GM12878 (cell line): Measurements from ENCODE around the gene SIRT2. TPM values are rescaled to one million over a fixed set of nuclear protein-coding genes. Genes with fewer than 3 reads are reported as not detected.
A peak's percentile ranks its signal among the peaks of the same experiment; 100 is the strongest.

Source experiments
- ATAC-seq: fragments of 200-7000 bp; cut with Tn5 transposase; 3 replicates; pipeline ENCODE4 v1.9.1; 2020; ENCODE audit warnings: mild to moderate bottlenecking, moderate library complexity
- BruUV-seq: library from RNA; stranded (reverse); fragments of 400-500 nt; replicated peaks from 2 replicates; lab custom pipeline; 2021; lab: Mats Ljungman, UMichigan
- CTCF ChIA-PET: fragments of 300-600 bp; sonication (Branson Sonifier 250); formaldehyde crosslinking; extraction: SDS; loops from one replicate; lab custom pipeline; 2021; ENCODE audit warnings: inconsistent platforms; lab: Yijun Ruan, JAX
- POLR2A ChIA-PET: fragments of 350-600 bp; formaldehyde crosslinking; extraction: SDS; loops from one replicate; lab custom pipeline; 2021; ENCODE audit warnings: inconsistent platforms; lab: Charles Lee
- RAD21 ChIA-PET: fragments of 300-600 bp; sonication (Branson Sonifier 250); formaldehyde crosslinking; loops from one replicate; lab custom pipeline; 2023; ENCODE audit warnings: antibody characterized with exemption; ENCODE audit not compliant: unreplicated experiment; lab: Charles Lee
- SMC1A ChIA-PET: fragments of 300-600 bp; sonication (Branson Sonifier 250); formaldehyde crosslinking; loops from one replicate; lab custom pipeline; 2023; ENCODE audit not compliant: unreplicated experiment, uncharacterized antibody; lab: Charles Lee
- DNase-seq: peaks from one replicate; pipeline ENCODE4 v3.0.0-alpha.2; 2011; ENCODE audit warnings: low read depth, low spot score
- FAIRE-seq: peaks from 3 replicates; lab custom pipeline; 2011; peaks lifted over from hg19 to GRCh38; lab: Jason Lieb, UNC
- H2AFZ ChIP-seq: 2 replicates; pipeline ENCODE4 v1.6.0; 2011; ENCODE audit warnings: low read depth, low read length, control low read depth; ENCODE audit not compliant: control insufficient read depth
- H3K27ac ChIP-seq: 2 replicates; pipeline ENCODE4 v1.5.1; 2011; ENCODE audit warnings: control low read depth; ENCODE audit not compliant: control insufficient read depth, insufficient read depth
- H3K27me3 ChIP-seq, 2 experiments: replicated peaks in 1 of 2; 2 replicates each; pipeline versions ENCODE4 v1.6.0 to v1.6.1; 2011; ENCODE audit warnings: low read length in 1 of 2; ENCODE audit not compliant: control insufficient read depth in 2 of 2, insufficient read depth in 2 of 2
- H3K36me3 ChIP-seq, 2 experiments: 2 replicates each; pipeline ENCODE4 v1.5.1; 2011; ENCODE audit warnings: low read length in 1 of 2; ENCODE audit not compliant: control insufficient read depth in 2 of 2, insufficient read depth in 2 of 2
- H3K4me1 ChIP-seq: 2 replicates; pipeline ENCODE4 v1.6.1; 2011; ENCODE audit warnings: mild to moderate bottlenecking, low read length, moderate library complexity, mixed read lengths; ENCODE audit not compliant: control insufficient read depth, insufficient read depth
- H3K4me2 ChIP-seq: 2 replicates; pipeline ENCODE4 v1.6.0; 2011; ENCODE audit warnings: control low read depth; ENCODE audit not compliant: control insufficient read depth, insufficient read depth
- H3K4me3 ChIP-seq: fragments of 200-600 bp; sonication (generic); 2 replicates; pipeline ENCODE4 v1.5.1; 2016
- H3K79me2 ChIP-seq: 2 replicates; pipeline ENCODE4 v1.6.0; 2011; ENCODE audit warnings: low read length; ENCODE audit not compliant: control insufficient read depth, insufficient read depth
- H3K9ac ChIP-seq: 2 replicates; pipeline ENCODE4 v1.8.0; 2011; ENCODE audit warnings: low read length, control low read depth, mixed read lengths; ENCODE audit not compliant: control insufficient read depth, insufficient read depth
- H3K9me3 ChIP-seq: replicated peaks from 3 replicates; pipeline ENCODE4 v1.5.1; 2011; ENCODE audit warnings: mild to moderate bottlenecking, low read length; ENCODE audit not compliant: control insufficient read depth, insufficient read depth
- H4K20me1 ChIP-seq: 2 replicates; pipeline ENCODE4 v1.6.0; 2011; ENCODE audit not compliant: control insufficient read depth, insufficient read depth
- BHLHE40 ChIP-seq, 2 experiments: fragments of 450-650 bp in 1 of 2; IDR thresholded peaks; 2 replicates each; pipeline ENCODE4 v1.6.1; 2011 to 2017; ENCODE audit warnings: low read depth in 2 of 2, borderline replicate concordance in 1 of 2, improper control_type of control experiment in 1 of 2, low read length in 1 of 2, mild to moderate bottlenecking in 1 of 2
- IRF5 ChIP-seq: fragments of 450-650 bp; IDR thresholded peaks from 2 replicates; pipeline ENCODE4 v1.6.1; 2017; ENCODE audit warnings: borderline replicate concordance
- MAX ChIP-seq: IDR thresholded peaks from 2 replicates; pipeline ENCODE4 v1.6.1; 2012; ENCODE audit warnings: low read depth, low read length, improper control_type of control experiment
- POLR2AphosphoS5 ChIP-seq: IDR thresholded peaks from 2 replicates; pipeline ENCODE4 v1.6.1; 2011; ENCODE audit warnings: mild to moderate bottlenecking, low read length, inconsistent platforms
- RCOR1 ChIP-seq: conservative IDR thresholded peaks from 2 replicates; pipeline ENCODE4 v1.6.1; 2012; ENCODE audit warnings: low read depth, low read length, improper control_type of control experiment
- SPI1 ChIP-seq: IDR thresholded peaks from 2 replicates; pipeline ENCODE4 v1.6.1; 2011; ENCODE audit warnings: low read depth, mild to moderate bottlenecking, low read length, moderate library complexity, borderline replicate concordance; ENCODE audit not compliant: insufficient read depth
- USF2 ChIP-seq: IDR thresholded peaks from 2 replicates; pipeline ENCODE4 v1.6.1; 2011; ENCODE audit warnings: low read depth, low read length, improper control_type of control experiment, borderline replicate concordance
- ZNF687 ChIP-seq: fragments of 450-650 bp; IDR thresholded peaks from 2 replicates; pipeline ENCODE4 v1.6.1; 2017; ENCODE audit warnings: mild to moderate bottlenecking, moderate library complexity
- WGBS: methylation state at CpG from one replicate; pipeline ENCODE4 v1.1.6; 2016; ENCODE audit warnings: low lambda C conversion rate; ENCODE audit not compliant: insufficient replicate concordance, insufficient coverage; ENCODE audit errors: missing lambda C conversion rate; 5-methylcytosine and 5-hydroxymethylcytosine counted together
- in situ Hi-C: fragments of 300-500 bp; cut with MboI; formaldehyde crosslinking; loops from 9 replicates; pipeline ENCODE4 v1.14.3; 2018; ENCODE audit warnings: mixed read lengths
- intact Hi-C: fragments of 100-400 bp; cut with micrococcal nuclease; formaldehyde crosslinking; loops from one replicate; pipeline ENCODE4 v1.14.2; 2022; ENCODE audit not compliant: unreplicated experiment
- polyA plus RNA-seq, 11 experiments: library from polyadenylated mRNA; depleted of rRNA in 4 of 11; unstranded in 6 of 11; stranded (reverse) in 5 of 11; fragments of >200 nt; fragmentation: Nextera tagmentation in 4 of 11; fragmentation: Illumina TruSeq in 1 of 11; extraction: Ambion mirVana in 4 of 11; extraction: Trizol in 1 of 11; gene quantifications; 1 replicate in 1 of 11; 2 replicates in 10 of 11; pipeline versions ENCODE4 v1.2.1 to v1.2.3, GENCODE V29; 2011 to 2016; ENCODE audit warnings: inconsistent platforms in 2 of 11, missing spikeins in 2 of 11, low read depth in 1 of 11
- total RNA-seq, 4 experiments: library from RNA; depleted of rRNA in 3 of 4; stranded (reverse); fragments of >200 nt in 3 of 4; fragmentation: Illumina TruSeq in 1 of 4; extraction: Trizol in 1 of 4; gene quantifications; 2 replicates each; pipeline versions ENCODE4 v1.2.1 to v1.2.3, GENCODE V29; 2013 to 2021

The SIRT2 gene
- total and polyA plus RNA-seq, 10 of the 15 experiments (the other 5 are each of a cell fraction or from before 2014, with no cell fraction given): 1.4 to 38.7 (median 24.1) TPM

- no peak for TF ChIP-seq USF2
These were observed 60.2 kb downstream of the SIRT2 start (continued) for GRCh38 chr19:38838986-38839761.

- intact Hi-C loops (loop anchor here (10.0 kb wide), 2 partner anchors 46 to 294 kb away; no protein-coding TSS in a partner anchor), in situ Hi-C loops (no loop called here)
- 71% methylated on average over 19 of the region's 19 CpGs for WGBS
- no peak overlapping the region for H3K4me2 ChIP-seq
- H3K9ac ChIP-seq: no peak overlapping the region
- BruUV-seq: no TSS peak
- H2AFZ ChIP-seq: no peak overlapping the region
- no peak for FAIRE-seq
- no peak overlapping the region for H3K4me3 ChIP-seq
- CTCF ChIA-PET: interaction anchor here (0.5 kb wide), 1 partner anchor 327 kb away, joined by 6 read pairs; no protein-coding TSS in a partner anchor
- H3K79me2 ChIP-seq: peaks cover 9% of the 10 kb centered on the region
- H3K27ac ChIP-seq: no peak overlapping the region
- RAD21 ChIA-PET: no interaction called here
- H3K27me3 ChIP-seq: no peaks in the 10 kb centered on the region
- no peaks in the 10 kb centered on the region for H3K9me3 ChIP-seq
- H3K4me1 ChIP-seq: peaks cover 11% of the 10 kb centered on the region
- peaks cover 45 to 59% of the 10 kb centered on the region in 2 experiments for H3K36me3 ChIP-seq
- H4K20me1 ChIP-seq: peaks cover 2% of the 10 kb centered on the region
- ATAC-seq: no peak
- no peak for DNase-seq
- POLR2A ChIA-PET: interaction anchor here (0.5 to 1.5 kb wide), 2 partner anchors 10 to 27 kb away, joined by 4 to 8 read pairs; no protein-coding TSS in a partner anchor
- SMC1A ChIA-PET: no interaction called here
- TF ChIP-seq IRF5: no peak
- TF ChIP-seq SPI1: no peak
- no peak for TF ChIP-seq BHLHE40 (IDR thresholded peaks at IDR 0.05; ENCODE audit: borderline replicate concordance in 1 of 2, low read depth in 2 of 2, low read length in 1 of 2)
- TF ChIP-seq RCOR1: no peak
- peak; percentile 77 for TF ChIP-seq POLR2AphosphoS5
- no peak for TF ChIP-seq MAX
- TF ChIP-seq ZNF687: no peak
These were observed 61.0 kb downstream of the SIRT2 start for GRCh38 chr19:38838208-38838985.
